Prostate gland (tissue), 2 donors: Measurements from ENCODE around the gene TEKT3.

ENCODE experiments used
- POLR2AphosphoS5 ChIP-seq: sonication (generic); formaldehyde crosslinking; IDR thresholded peaks from one replicate; pipeline ENCODE4 v1.6.1; 2017; ENCODE audit warnings: antibody characterized with exemption
- TF ChIP-seq, protein P1 (sequence below), 4 experiments: fragments of 200-600 bp in 2 of 4; fragments of 450-650 bp in 2 of 4; sonication (generic) in 2 of 4; IDR thresholded peaks; 1 replicate in 3 of 4; 2 replicates in 1 of 4; pipeline ENCODE4 v1.5.1; 2016 to 2019; ENCODE audit warnings: antibody characterized with exemption in 4 of 4, mild to moderate bottlenecking in 2 of 4, moderate library complexity in 2 of 4

DNA sequence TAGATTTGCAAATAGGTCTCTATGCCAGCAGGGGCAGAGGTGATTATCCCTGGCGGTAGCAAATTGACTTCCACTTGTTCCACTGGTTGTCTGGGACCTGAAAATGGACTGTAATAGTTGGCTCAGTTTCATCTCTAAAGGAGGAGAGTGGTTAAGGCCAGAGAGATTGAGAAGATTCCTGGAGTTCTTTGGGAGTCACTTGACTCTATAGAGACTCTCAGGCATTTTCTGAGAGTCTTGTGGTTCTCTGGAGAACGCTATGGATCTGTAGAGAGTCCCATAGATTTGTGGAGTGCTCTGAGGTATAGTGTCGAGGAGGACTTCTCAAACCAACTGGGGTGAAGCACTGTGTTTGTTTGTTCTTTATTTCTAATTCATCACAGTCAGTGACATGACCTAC, 67.4 kb downstream of the TEKT3 start:
- TF ChIP-seq, protein P1, sequence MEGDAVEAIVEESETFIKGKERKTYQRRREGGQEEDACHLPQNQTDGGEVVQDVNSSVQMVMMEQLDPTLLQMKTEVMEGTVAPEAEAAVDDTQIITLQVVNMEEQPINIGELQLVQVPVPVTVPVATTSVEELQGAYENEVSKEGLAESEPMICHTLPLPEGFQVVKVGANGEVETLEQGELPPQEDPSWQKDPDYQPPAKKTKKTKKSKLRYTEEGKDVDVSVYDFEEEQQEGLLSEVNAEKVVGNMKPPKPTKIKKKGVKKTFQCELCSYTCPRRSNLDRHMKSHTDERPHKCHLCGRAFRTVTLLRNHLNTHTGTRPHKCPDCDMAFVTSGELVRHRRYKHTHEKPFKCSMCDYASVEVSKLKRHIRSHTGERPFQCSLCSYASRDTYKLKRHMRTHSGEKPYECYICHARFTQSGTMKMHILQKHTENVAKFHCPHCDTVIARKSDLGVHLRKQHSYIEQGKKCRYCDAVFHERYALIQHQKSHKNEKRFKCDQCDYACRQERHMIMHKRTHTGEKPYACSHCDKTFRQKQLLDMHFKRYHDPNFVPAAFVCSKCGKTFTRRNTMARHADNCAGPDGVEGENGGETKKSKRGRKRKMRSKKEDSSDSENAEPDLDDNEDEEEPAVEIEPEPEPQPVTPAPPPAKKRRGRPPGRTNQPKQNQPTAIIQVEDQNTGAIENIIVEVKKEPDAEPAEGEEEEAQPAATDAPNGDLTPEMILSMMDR (IDR thresholded peaks at IDR 0.05) = no peak
- no peak for TF ChIP-seq POLR2AphosphoS5
